Natural killer cell treated with Interleukin-12 subunit alpha and Interleukin-12 subunit beta and Interleukin-15 and Interleukin-18, amount 100 ng/mL, for 72 hours (primary cell): Measurements from ENCODE around the gene SMIM44. TPM values are rescaled to one million over a fixed set of nuclear protein-coding genes. Genes with fewer than 3 reads are reported as not detected.

Experiments
- ATAC-seq, 2 donors: fragments of 150-1000 bp; cut with Tn5 transposase in 1 of 2; sonication (Bioruptor Pico), chemical (Tn5 transposase) in 1 of 2; 2 replicates each; pipeline ENCODE4 v1.10.0; 2021
- DNase-seq: peaks from one replicate; pipeline ENCODE4 v3.0.0; 2022; ENCODE audit warnings: low spot score
- H3K27ac Mint-ChIP-seq, 2 donors: 1 replicate in 1 of 2; 2 replicates in 1 of 2; pipeline ENCODE4 v1.8.0; 2022; ENCODE audit warnings: mixed read lengths in 2 of 2, mild to moderate bottlenecking in 1 of 2, moderate library complexity in 1 of 2
- H3K27me3 Mint-ChIP-seq, 2 donors: 1 replicate in 1 of 2; 2 replicates in 1 of 2; pipeline ENCODE4 v1.8.0; 2022; ENCODE audit warnings: mixed read lengths in 2 of 2
- H3K36me3 Mint-ChIP-seq: one replicate; pipeline ENCODE4 v1.8.0; 2022; ENCODE audit warnings: mixed read lengths
- H3K4me1 Mint-ChIP-seq, 2 donors: 1 replicate in 1 of 2; 2 replicates in 1 of 2; pipeline ENCODE4 v1.8.0; 2022; ENCODE audit warnings: low read depth in 2 of 2, mixed read lengths in 2 of 2, mild to moderate bottlenecking in 1 of 2
- H3K4me3 Mint-ChIP-seq: one replicate; pipeline ENCODE4 v1.8.0; 2022; ENCODE audit warnings: mixed read lengths
- H3K9me3 Mint-ChIP-seq: 2 replicates; pipeline ENCODE4 v1.8.0; 2022; ENCODE audit warnings: mixed read lengths
- total RNA-seq, 2 donors: library from RNA; stranded (reverse); gene quantifications; one replicate each; pipeline ENCODE4 v1.2.3, GENCODE V29; 2022

The SMIM44 gene
- total RNA-seq, 2 donors from 2014 or later, result not detected

DNA sequence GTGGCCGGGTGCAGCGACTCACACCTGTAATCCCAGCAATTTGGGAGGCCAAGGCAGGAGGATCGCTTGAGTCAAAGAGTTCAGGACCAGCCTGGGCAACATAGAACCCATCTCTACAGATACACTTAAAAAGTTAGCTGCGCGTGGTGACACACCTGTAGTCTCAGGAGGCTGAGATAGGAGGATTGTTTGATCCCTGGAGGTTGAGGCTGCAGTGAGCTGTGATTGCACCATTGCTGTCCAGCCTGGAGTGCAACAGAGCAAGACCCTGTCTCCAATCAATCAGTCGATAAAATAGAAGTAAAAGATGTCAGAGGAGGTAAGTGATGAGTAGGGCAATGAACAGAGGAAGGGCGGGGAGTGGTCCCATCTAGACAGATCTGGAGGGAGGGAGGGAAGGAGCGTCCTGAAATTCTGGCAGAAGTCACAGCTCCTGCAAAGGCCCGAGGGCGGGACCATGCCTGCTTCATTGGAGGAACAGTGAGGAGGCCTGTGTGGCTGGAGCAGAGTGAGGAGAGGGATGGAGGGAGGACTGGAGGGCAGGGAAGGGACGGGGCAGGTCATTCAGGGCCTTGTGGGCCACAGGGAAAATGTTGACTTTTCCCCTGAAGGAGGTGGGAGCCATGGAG, 12.6 kb downstream of the SMIM44 start:
- Mint-ChIP-seq H3K27ac (no peak overlapping the region), H3K4me3 (no peak overlapping the region), H3K4me1 (no peaks in the 10 kb centered on the region), H3K36me3 (no peaks in the 10 kb centered on the region), H3K27me3 (no peaks in the 10 kb centered on the region), H3K9me3 (no peaks in the 10 kb centered on the region)
- DNase-seq, result no peak
- ATAC-seq, result no peak

DNA sequence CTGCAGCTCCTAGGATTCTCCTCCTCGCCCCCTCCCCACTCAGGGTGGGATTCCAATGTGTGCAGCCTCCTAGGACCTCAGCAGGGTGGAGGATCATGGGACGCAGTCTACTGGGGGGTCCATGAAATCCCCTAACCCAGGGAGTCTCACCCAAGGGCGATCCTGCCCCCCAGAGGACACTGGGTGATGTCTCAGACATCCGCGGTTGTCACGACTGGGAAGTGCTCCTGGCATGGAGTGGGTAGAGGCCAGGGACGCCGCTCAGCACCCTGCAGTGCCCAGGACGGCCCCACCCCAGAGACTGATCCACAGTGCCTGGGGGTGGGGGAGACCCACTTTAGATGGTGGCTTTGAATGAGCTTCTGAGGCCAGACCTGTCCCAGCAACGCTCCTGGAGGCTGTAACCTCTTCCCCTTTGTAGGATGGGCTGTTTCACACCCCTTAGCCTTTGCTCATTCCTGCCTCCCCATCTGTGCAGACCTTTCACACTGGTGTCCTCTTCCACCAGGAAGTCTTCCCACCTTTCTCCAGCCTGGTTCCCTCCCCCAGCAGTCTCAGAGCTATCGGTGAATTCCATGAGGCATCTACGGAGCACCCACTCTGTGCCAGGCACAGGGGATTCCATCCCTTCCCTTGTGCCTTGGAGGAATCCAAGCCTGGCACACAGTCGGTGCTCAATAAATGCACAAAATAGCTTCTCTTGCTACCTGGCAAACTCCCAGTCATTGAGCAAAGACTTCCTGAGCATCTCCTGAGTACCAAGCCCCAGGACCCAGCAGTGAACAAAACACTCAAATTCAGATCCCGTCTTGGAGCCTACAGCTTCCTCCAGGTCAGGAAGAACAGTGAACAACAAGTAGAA, 13.4 kb downstream of the SMIM44 start:
- ATAC-seq, result no peak
- no peak overlapping the region for H3K4me3 Mint-ChIP-seq

DNA sequence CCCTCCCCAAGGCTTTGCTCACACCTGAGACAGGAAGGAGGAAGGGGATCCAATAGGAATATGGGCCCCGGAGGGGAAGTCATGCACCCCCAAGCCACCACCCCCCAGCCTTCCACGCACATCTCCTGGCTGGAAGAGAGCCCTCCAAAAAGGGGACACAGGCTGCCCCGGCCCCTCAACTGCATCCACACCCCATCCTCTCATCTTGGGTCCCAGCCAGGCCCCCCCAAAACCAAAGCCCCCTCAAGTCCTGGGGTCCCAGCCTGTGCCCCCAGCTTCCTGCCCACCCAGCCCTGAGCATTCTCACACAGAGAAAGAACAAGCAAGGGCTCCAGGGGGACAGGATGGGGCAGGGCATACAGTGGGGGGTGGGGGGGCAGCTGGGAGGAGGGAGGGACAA, 15.0 kb downstream of the SMIM44 start:
- H3K4me3 Mint-ChIP-seq, result no peak overlapping the region
- DNase-seq (no peak), ATAC-seq (no peak)
- no peak overlapping the region for H3K27ac Mint-ChIP-seq
- no peaks in the 10 kb centered on the region for H3K9me3 Mint-ChIP-seq
- no peaks in the 10 kb centered on the region for H3K4me1 Mint-ChIP-seq
- H3K36me3 Mint-ChIP-seq, result no peaks in the 10 kb centered on the region
- H3K27me3 Mint-ChIP-seq, result no peaks in the 10 kb centered on the region

More for the DNA sequence above, 13.4 kb downstream of the SMIM44 start:
- H3K9me3 Mint-ChIP-seq, result no peaks in the 10 kb centered on the region
- no peak for DNase-seq
- H3K27me3 Mint-ChIP-seq, result no peaks in the 10 kb centered on the region
- H3K36me3 Mint-ChIP-seq, result no peaks in the 10 kb centered on the region
- H3K4me1 Mint-ChIP-seq, result no peaks in the 10 kb centered on the region
- H3K27ac Mint-ChIP-seq, result no peak overlapping the region

DNA sequence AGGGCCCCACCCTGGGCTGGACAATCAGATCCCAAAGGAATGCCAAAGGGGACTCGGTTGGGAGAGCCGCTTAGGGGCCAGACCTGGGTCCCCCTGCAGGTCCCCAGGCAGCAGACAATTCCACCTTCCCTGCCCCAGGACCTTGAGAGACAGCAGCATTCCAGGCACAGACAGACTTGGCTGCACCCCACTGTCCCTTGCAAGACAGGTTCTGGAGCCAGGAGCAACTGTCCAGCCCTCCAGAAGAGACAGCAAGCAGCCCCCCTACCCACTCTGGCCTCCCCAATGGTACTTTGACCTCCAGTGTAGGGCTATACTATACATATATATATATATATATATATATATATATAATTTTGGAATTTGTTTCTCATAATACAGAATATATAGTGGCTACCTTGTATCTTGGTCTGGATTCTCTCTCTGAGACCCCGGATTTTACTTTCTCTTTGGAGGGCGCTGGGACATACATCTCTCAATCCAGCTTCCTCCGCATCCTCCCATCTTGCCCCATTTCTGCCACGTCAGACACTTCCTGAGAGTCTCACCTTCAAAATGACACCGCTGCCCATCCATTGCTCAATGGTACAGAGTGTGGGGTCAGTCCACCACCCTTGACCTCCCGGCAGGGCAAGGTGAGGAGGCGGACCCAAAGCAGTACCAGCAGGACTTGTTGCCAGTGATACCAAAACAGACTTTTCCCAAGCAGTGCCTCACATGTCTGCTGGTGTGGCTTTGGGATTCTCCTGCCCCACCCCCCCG, 15.6 kb downstream of the SMIM44 start:
- DNase-seq (no peak), ATAC-seq (no peak)
- H3K27ac Mint-ChIP-seq, result no peak overlapping the region
- H3K4me3 Mint-ChIP-seq, result no peak overlapping the region
- H3K9me3 Mint-ChIP-seq, result no peaks in the 10 kb centered on the region
- no peaks in the 10 kb centered on the region for H3K4me1 Mint-ChIP-seq
- no peaks in the 10 kb centered on the region for H3K27me3 Mint-ChIP-seq
- peaks cover 2% of the 10 kb centered on the region for H3K36me3 Mint-ChIP-seq

- Mint-ChIP-seq H3K4me3 (no peak overlapping the region), H3K36me3 (peaks cover 4% of the 10 kb centered on the region), H3K9me3 (no peaks in the 10 kb centered on the region), H3K27ac (no peak overlapping the region), H3K27me3 (no peaks in the 10 kb centered on the region), H3K4me1 (no peaks in the 10 kb centered on the region)
- DNase-seq (no peak), ATAC-seq (no peak)
These were observed 16.6 kb downstream of the SMIM44 start for GRCh38 chr19:3466635-3467034.

- ATAC-seq, result no peak
- DNase-seq, result no peak
- no peak overlapping the region for H3K4me3 Mint-ChIP-seq
- no peak overlapping the region for H3K27ac Mint-ChIP-seq
- H3K9me3 Mint-ChIP-seq, result no peaks in the 10 kb centered on the region
- H3K36me3 Mint-ChIP-seq, result peaks cover 4% of the 10 kb centered on the region
- H3K27me3 Mint-ChIP-seq, result no peaks in the 10 kb centered on the region
- H3K4me1 Mint-ChIP-seq, result no peaks in the 10 kb centered on the region
These were observed 17.7 kb downstream of the SMIM44 start for GRCh38 chr19:3465552-3465951.

- Mint-ChIP-seq H3K36me3 (peaks cover 4% of the 10 kb centered on the region), H3K4me3 (no peak overlapping the region), H3K9me3 (no peaks in the 10 kb centered on the region), H3K4me1 (no peaks in the 10 kb centered on the region), H3K27me3 (no peaks in the 10 kb centered on the region), H3K27ac (no peak overlapping the region)
- ATAC-seq (no peak), DNase-seq (no peak)
These were observed 18.5 kb downstream of the SMIM44 start for GRCh38 chr19:3464587-3465235.

DNA sequence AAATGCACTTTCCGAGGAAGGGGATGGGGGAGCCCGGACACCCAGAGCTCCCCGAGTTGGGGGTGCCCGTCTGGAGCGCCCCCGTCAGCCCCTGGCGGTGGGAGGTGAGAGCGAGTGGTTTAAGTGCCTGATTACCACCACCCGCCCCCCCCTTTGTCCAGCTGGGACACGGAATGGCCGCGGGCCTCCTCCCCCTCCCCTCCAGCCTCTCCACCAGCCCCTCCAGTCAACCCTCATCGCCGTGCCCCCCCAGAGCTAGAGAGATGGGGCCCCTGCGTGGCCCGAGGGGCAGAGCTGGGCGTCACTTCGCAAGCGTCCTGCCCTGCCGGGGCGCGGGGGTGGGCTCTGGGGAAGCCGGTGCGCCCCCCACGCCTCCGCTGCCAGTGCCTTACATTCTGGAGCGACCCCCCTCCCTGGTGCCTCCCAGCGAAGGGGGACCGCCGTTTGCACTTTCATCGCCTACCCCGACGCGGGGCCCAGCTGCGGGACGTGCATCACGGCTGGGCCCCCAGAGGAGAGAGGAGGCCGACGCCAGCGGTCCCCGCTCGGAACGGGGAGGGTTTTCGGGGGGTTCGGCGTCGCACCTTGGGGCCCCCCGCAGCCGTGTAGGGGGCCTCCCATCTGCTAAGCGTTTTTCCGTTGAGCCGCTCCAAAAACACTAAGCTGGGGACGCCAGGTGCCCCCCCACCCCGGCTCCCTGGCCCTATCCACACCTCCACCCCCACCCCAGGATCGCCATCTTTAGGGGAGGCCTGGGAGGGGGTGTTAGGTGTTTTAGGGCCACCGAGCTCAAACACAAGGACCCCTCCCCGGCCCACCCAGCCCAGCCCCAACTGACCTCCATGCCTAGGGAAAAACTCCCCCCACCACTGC, 19.3 kb downstream of the SMIM44 start:
- Mint-ChIP-seq H3K27ac (no peak overlapping the region), H3K4me1 (peaks cover 0 to 3% of the 10 kb centered on the region in 2 donors), H3K4me3 (no peak overlapping the region), H3K36me3 (peaks cover 4% of the 10 kb centered on the region), H3K9me3 (no peaks in the 10 kb centered on the region), H3K27me3 (no peaks in the 10 kb centered on the region)
- DNase-seq, result no peak
- no peak for ATAC-seq

GRCh38 chr19:3462991-3463713, 20.1 kb downstream of the SMIM44 start:
- no peak overlapping the region for H3K4me3 Mint-ChIP-seq
- DNase-seq (no peak), ATAC-seq (no peak)
- H3K27ac Mint-ChIP-seq, result no peak overlapping the region
- H3K4me1 Mint-ChIP-seq, result peaks cover 0 to 5% of the 10 kb centered on the region in 2 donors
- H3K9me3 Mint-ChIP-seq, result no peaks in the 10 kb centered on the region
- H3K27me3 Mint-ChIP-seq, result no peaks in the 10 kb centered on the region
- H3K36me3 Mint-ChIP-seq, result peaks cover 4% of the 10 kb centered on the region

- H3K27me3 Mint-ChIP-seq, result no peaks in the 10 kb centered on the region
- peaks cover 4% of the 10 kb centered on the region for H3K36me3 Mint-ChIP-seq
- H3K9me3 Mint-ChIP-seq, result no peaks in the 10 kb centered on the region
- ATAC-seq (peak in 1 of 2 donors; percentile 7), DNase-seq (no peak)
- H3K4me3 Mint-ChIP-seq, result no peak overlapping the region
- H3K4me1 Mint-ChIP-seq, result peaks cover 0 to 7% of the 10 kb centered on the region in 2 donors
- H3K27ac Mint-ChIP-seq, result no peak overlapping the region
These were observed 23.2 kb downstream of the SMIM44 start for GRCh38 chr19:3459965-3460582.

GRCh38 chr19:3459089-3459881, 24.0 kb downstream of the SMIM44 start:
- no peak overlapping the region for H3K4me3 Mint-ChIP-seq
- DNase-seq, result no peak
- H3K4me1 Mint-ChIP-seq, result peaks cover 0 to 7% of the 10 kb centered on the region in 2 donors
- H3K27ac Mint-ChIP-seq, result no peak overlapping the region
- no peaks in the 10 kb centered on the region for H3K27me3 Mint-ChIP-seq
- H3K9me3 Mint-ChIP-seq, result no peaks in the 10 kb centered on the region
- no peak for ATAC-seq
- H3K36me3 Mint-ChIP-seq, result peaks cover 4% of the 10 kb centered on the region
